BE2C (cell line): ENCODE measurements around the gene NANOGP8.
A peak's percentile ranks its signal among the peaks of the same experiment; 100 is the strongest.

ENCODE experiments used
- DNase-seq: peaks from one replicate; pipeline ENCODE4 v3.0.0-alpha.2; 2020
- H3K27me3 ChIP-seq: fragments of 250-450 bp; sonication (Bioruptor Pico); 2 replicates; pipeline ENCODE4 v1.5.1; 2020; ENCODE audit warnings: mild to moderate bottlenecking
- H3K36me3 ChIP-seq: fragments of 250-450 bp; sonication (Bioruptor Pico); 2 replicates; pipeline ENCODE4 v1.5.1; 2020; ENCODE audit warnings: mild to moderate bottlenecking
- H3K4me1 ChIP-seq: fragments of 250-450 bp; sonication (Bioruptor Pico); 2 replicates; pipeline ENCODE4 v1.5.1; 2020
- H3K4me3 ChIP-seq: 2 replicates; pipeline ENCODE4 v1.5.1; 2011; ENCODE audit warnings: low read depth, low read length
- H3K9me3 ChIP-seq: fragments of 250-450 bp; sonication (Bioruptor Pico); 2 replicates; pipeline ENCODE4 v1.5.1; 2020
- CTCF ChIP-seq: IDR thresholded peaks from 2 replicates; pipeline ENCODE4 v1.5.1; 2012; ENCODE audit warnings: mild to moderate bottlenecking, low read depth, low read length

NANOGP8 gene

GRCh38 chr15:35115155-35115725, 30.1 kb upstream of the NANOGP8 start:
- Histone ChIP-seq H3K36me3 (no peaks in the 10 kb centered on the region), H3K4me3 (no peak overlapping the region), H3K9me3 (no peaks in the 10 kb centered on the region), H3K27me3 (no peaks in the 10 kb centered on the region), H3K4me1 (peaks cover 16% of the 10 kb centered on the region)
- peak; percentile 21 for DNase-seq
- TF ChIP-seq CTCF: no peak

- Histone ChIP-seq H3K36me3 (no peaks in the 10 kb centered on the region), H3K27me3 (no peaks in the 10 kb centered on the region), H3K4me3 (no peak overlapping the region), H3K9me3 (no peaks in the 10 kb centered on the region), H3K4me1 (peaks cover 16% of the 10 kb centered on the region)
- no peak for TF ChIP-seq CTCF
- DNase-seq: no peak
Observed at GRCh38 chr15:35112346-35112745, 27.3 kb upstream of the NANOGP8 start.

GRCh38 chr15:35111861-35112260, 26.8 kb upstream of the NANOGP8 start:
- Histone ChIP-seq H3K27me3 (no peaks in the 10 kb centered on the region), H3K36me3 (no peaks in the 10 kb centered on the region), H3K9me3 (no peaks in the 10 kb centered on the region), H3K4me3 (no peak overlapping the region), H3K4me1 (peaks cover 16% of the 10 kb centered on the region)
- no peak for DNase-seq
- no peak for TF ChIP-seq CTCF

GRCh38 chr15:35108453-35108852, 23.4 kb upstream of the NANOGP8 start:
- Histone ChIP-seq H3K9me3 (no peaks in the 10 kb centered on the region), H3K4me3 (no peak overlapping the region), H3K36me3 (no peaks in the 10 kb centered on the region), H3K27me3 (no peaks in the 10 kb centered on the region), H3K4me1 (peaks cover 5% of the 10 kb centered on the region; the same call in 1 of the 2 replicates)
- no peak for TF ChIP-seq CTCF
- no peak for DNase-seq

GRCh38 chr15:35107561-35107960, 22.5 kb upstream of the NANOGP8 start:
- Histone ChIP-seq H3K4me1 (peaks cover 5% of the 10 kb centered on the region; the same call in 1 of the 2 replicates), H3K36me3 (no peaks in the 10 kb centered on the region), H3K4me3 (no peak overlapping the region), H3K9me3 (no peaks in the 10 kb centered on the region), H3K27me3 (no peaks in the 10 kb centered on the region)
- TF ChIP-seq CTCF: no peak
- DNase-seq: no peak

GRCh38 chr15:35107122-35107521, 22.0 kb upstream of the NANOGP8 start:
- H3K9me3 ChIP-seq: no peaks in the 10 kb centered on the region
- no peak overlapping the region for H3K4me3 ChIP-seq
- no peaks in the 10 kb centered on the region for H3K36me3 ChIP-seq
- peaks cover 5% of the 10 kb centered on the region; the same call in 1 of the 2 replicates for H3K4me1 ChIP-seq
- no peak for TF ChIP-seq CTCF
- no peaks in the 10 kb centered on the region for H3K27me3 ChIP-seq
- DNase-seq: no peak
